Nephron (organoid): ENCODE measurements around the gene MACROD2.

Experiments
- H3K27ac Mint-ChIP-seq, 3 experiments: 2 replicates each; pipeline ENCODE4 v1.8.0; 2020; ENCODE audit warnings: mixed read lengths in 3 of 3, mild to moderate bottlenecking in 2 of 3, moderate library complexity in 1 of 3
- H3K27me3 Mint-ChIP-seq: 2 replicates; pipeline ENCODE4 v1.8.0; 2021; ENCODE audit warnings: low read depth, mild to moderate bottlenecking, moderate library complexity, mixed read lengths
- H3K36me3 Mint-ChIP-seq: 2 replicates; pipeline ENCODE4 v1.8.0; 2020; ENCODE audit warnings: low read depth, mixed read lengths
- H3K4me1 Mint-ChIP-seq: 2 replicates; pipeline ENCODE4 v1.8.0; 2020; ENCODE audit warnings: mixed read lengths
- H3K4me3 Mint-ChIP-seq, 3 experiments: 2 replicates each; pipeline ENCODE4 v1.8.0; 2020; ENCODE audit warnings: mild to moderate bottlenecking in 3 of 3, mixed read lengths in 3 of 3, moderate library complexity in 2 of 3
- H3K9me3 Mint-ChIP-seq: 2 replicates; pipeline ENCODE4 v1.8.0; 2020; ENCODE audit warnings: mixed read lengths
- CTCF ChIP-seq, 3 experiments: fragments of 200-600 bp; sonication (generic); IDR thresholded peaks; one replicate each; pipeline ENCODE4 v1.5.0; 2021; ENCODE audit warnings: antibody characterized with exemption in 3 of 3; ENCODE audit not compliant: unreplicated experiment in 3 of 3

Gene MACROD2

GRCh38 chr20:14046534-14046933 is 51.2 kb downstream of the MACROD2 start:
- TF ChIP-seq CTCF (IDR thresholded peaks at IDR 0.05; ENCODE audit: unreplicated experiment in 3 of 3) = no peak
- no peaks in the 10 kb centered on the region for H3K9me3 Mint-ChIP-seq
- H3K27me3 Mint-ChIP-seq = no peaks in the 10 kb centered on the region
- H3K27ac Mint-ChIP-seq = no peak overlapping the region
- H3K4me3 Mint-ChIP-seq = no peak overlapping the region
- no peaks in the 10 kb centered on the region for H3K36me3 Mint-ChIP-seq
- no peaks in the 10 kb centered on the region for H3K4me1 Mint-ChIP-seq

DNA sequence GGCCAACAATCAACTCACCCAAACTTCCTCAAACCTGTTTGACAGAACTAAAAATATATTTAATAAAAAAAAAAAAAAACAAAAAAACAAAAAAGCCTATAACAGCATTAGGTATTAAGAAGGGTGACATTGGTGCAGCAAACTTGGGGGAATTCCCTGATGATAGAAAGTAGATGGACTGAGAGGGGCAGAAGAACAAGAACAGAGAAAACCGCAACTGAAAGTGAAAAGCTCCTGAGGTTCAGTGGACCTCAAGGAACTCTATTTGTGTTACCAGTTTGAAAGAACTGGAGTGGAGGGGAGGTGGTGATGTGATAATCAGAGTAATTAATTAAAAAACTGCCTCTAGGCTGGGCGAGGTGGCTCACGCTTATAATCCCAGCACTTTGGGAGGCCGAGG is 53.8 kb downstream of the MACROD2 start:
- Mint-ChIP-seq H3K4me1 (peaks cover 1% of the 10 kb centered on the region), H3K9me3 (no peaks in the 10 kb centered on the region), H3K27ac (no peak overlapping the region), H3K4me3 (no peak overlapping the region), H3K36me3 (no peaks in the 10 kb centered on the region), H3K27me3 (peaks cover 4% of the 10 kb centered on the region)
- no peak for TF ChIP-seq CTCF (IDR thresholded peaks at IDR 0.05; ENCODE audit: unreplicated experiment in 3 of 3)

DNA sequence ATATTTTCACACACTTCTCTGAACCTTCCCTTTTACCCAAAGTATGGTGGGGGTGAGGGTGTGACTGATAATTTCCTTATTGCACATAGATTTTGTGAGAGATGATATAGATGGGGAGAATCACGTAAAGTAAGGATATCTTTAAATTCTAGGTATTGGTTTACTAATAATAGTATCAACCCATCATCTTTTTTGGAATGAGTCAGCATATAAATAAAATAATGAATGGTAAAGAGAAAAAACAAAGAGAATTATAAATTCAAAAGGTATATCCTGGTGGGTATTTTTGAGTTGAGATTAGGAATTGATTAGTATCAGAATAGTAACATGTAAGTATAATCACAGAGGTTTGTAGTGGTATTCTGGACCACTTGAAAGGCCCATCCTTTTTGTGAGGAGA is 56.1 kb downstream of the MACROD2 start:
- Mint-ChIP-seq H3K4me3 (no peak overlapping the region), H3K27me3 (peaks cover 4% of the 10 kb centered on the region)
- no peak for TF ChIP-seq CTCF (IDR thresholded peaks at IDR 0.05; ENCODE audit: unreplicated experiment in 3 of 3)

DNA sequence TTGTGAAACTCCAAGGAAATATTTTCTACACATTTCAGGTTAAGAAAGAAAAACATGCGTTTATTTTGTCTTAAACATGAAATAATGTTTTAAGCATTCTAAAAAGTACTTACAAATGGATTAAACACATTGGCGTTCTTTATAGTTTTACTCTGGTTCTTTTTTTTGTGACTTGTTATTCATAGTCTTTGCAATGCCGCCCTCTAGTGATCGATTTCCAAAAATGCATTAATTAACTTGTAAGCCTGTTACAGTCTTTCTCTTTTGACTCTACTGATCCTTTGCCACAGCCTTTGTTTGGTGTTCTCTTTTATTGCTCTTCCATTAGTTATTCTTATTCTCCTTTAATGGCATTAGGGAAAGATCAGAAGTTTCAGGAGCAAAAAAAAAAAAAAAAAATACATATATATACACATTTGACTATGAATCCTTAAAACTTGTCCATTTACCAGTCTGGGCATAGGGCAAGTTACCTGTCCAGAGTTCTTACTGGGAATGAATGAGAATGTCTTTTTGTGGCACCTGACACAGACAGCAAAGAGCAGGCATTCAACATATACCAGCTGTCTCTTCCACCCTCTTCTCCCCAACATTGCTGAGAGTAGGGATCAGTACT is 59.9 kb downstream of the MACROD2 start:
- TF ChIP-seq CTCF (IDR thresholded peaks at IDR 0.05; ENCODE audit: unreplicated experiment in 3 of 3) = peak; percentile 63 to 77 (median 64)
- Mint-ChIP-seq H3K4me3 (no peak overlapping the region), H3K9me3 (no peaks in the 10 kb centered on the region), H3K27ac (no peak overlapping the region), H3K36me3 (no peaks in the 10 kb centered on the region), H3K4me1 (peaks cover 6% of the 10 kb centered on the region), H3K27me3 (peaks cover 4% of the 10 kb centered on the region)

More for the DNA sequence above, 56.1 kb downstream of the MACROD2 start:
- Mint-ChIP-seq H3K4me1 (peaks cover 6% of the 10 kb centered on the region), H3K36me3 (no peaks in the 10 kb centered on the region), H3K9me3 (no peaks in the 10 kb centered on the region), H3K27ac (no peak overlapping the region)

DNA sequence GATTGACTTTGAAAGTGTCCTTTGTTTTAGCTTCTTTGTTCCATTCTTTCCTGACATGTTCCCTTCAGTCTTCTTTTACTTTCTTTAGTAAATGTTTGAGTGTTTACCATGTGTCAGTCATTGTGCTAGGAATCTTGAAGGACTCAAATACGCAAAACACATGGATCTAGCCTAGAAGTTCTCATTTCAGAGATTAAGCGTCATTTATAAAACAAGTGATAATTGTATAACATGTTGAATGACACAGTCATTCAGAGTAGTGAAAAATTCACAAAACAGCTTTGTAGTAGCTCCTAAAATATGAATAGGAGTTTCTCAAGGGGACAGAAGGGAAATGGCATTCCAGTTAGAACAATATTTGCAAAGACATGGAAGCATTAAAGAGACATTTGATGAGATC is 66.9 kb downstream of the MACROD2 start:
- no peak for TF ChIP-seq CTCF (IDR thresholded peaks at IDR 0.05; ENCODE audit: unreplicated experiment in 3 of 3)
- no peaks in the 10 kb centered on the region for H3K27me3 Mint-ChIP-seq
- H3K4me1 Mint-ChIP-seq = peaks cover 7% of the 10 kb centered on the region
- no peaks in the 10 kb centered on the region for H3K9me3 Mint-ChIP-seq
- H3K27ac Mint-ChIP-seq = no peak overlapping the region
- H3K4me3 Mint-ChIP-seq = no peak overlapping the region
- no peaks in the 10 kb centered on the region for H3K36me3 Mint-ChIP-seq

GRCh38 chr20:14062786-14063185 is 67.5 kb downstream of the MACROD2 start:
- H3K27me3 Mint-ChIP-seq = no peaks in the 10 kb centered on the region
- TF ChIP-seq CTCF (IDR thresholded peaks at IDR 0.05; ENCODE audit: unreplicated experiment in 3 of 3) = no peak
- H3K27ac Mint-ChIP-seq = no peak overlapping the region
- H3K4me1 Mint-ChIP-seq = peaks cover 7% of the 10 kb centered on the region
- H3K36me3 Mint-ChIP-seq = no peaks in the 10 kb centered on the region
- no peak overlapping the region for H3K4me3 Mint-ChIP-seq
- H3K9me3 Mint-ChIP-seq = no peaks in the 10 kb centered on the region
